AG09309 (cell line): Measurements from ENCODE around the gene ZNF521.

Experiments
- DNase-seq: peaks from one replicate; pipeline ENCODE4 v3.0.0-alpha.2; 2010; ENCODE audit warnings: low read depth
- H3K4me3 ChIP-seq: 2 replicates; pipeline ENCODE4 v1.5.1; 2011; ENCODE audit warnings: mild to moderate bottlenecking, low read depth, low read length, moderate library complexity; ENCODE audit not compliant: control insufficient read depth
- CTCF ChIP-seq: IDR thresholded peaks from 2 replicates; pipeline ENCODE4 v1.5.1; 2011; ENCODE audit warnings: mild to moderate bottlenecking, low read depth, low read length, inconsistent platforms; ENCODE audit not compliant: insufficient read depth, control insufficient read depth; ENCODE audit errors: missing control alignments

The ZNF521 gene

DNA sequence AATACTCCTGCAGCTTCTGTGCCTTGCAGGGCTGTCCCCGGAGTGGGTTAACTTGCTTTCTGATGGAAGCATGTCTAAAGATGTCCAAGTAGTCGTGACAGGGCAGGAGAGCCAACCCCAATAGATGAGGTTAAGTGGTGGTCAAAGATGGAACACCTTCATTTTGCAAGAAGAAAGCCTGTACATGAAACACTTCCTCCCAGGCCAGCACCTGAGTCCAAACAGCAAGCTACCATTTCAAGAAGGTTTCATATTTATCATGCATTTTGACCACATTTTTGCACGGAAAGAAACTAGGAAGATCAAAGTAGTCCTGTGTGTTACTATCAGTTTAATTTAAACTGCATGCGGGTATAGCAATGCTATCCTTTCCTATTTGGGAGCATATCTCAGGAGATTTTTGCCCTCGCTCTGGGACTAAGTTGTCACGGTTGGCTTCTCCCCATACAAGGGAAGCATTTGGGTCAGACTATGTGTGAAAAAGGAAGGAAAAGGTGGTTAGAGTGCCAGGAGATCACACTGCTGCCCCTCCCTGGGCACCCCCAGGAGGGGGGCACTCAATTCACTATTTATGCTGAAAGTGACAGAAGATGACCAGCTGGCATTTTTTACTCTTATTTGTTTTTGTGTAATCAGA, 187.6 kb downstream of the ZNF521 start:
- no peak overlapping the region for H3K4me3 ChIP-seq
- no peak for TF ChIP-seq CTCF
- DNase-seq: no peak

GRCh38 chr18:25153426-25153825, 198.5 kb downstream of the ZNF521 start:
- no peak for TF ChIP-seq CTCF

DNA sequence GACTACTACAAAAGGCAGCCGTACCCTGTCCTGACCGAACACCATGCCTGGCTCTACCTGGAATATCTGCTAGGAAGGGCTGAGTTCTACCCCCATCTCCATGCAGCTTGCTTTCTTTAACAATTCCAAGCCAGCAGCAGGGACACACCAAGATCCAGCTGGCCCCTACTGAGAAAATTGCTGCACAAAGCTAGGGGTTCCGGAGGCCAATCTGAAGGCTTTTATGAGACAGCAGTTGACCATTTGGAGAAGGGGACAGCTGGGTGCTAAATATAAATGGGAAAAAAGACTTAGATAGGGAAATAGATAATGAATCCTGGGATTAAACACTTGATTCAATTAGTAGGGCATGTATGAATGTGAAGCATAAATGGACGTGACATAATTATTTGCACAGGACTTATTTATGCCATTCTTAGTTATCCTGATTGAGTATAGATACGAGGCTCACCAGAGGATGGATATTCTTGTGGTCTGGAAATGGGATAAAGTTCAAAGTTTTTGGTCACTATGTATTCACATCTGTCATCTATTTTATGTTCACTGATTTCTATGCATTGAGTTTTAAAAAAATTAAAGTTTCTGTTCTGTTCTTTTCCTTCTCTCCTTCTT, 204.0 kb downstream of the ZNF521 start:
- no peak overlapping the region for H3K4me3 ChIP-seq
- DNase-seq: no peak
- no peak for TF ChIP-seq CTCF

More at GRCh38 chr18:25153426-25153825, 198.5 kb downstream of the ZNF521 start:
- H3K4me3 ChIP-seq: no peak overlapping the region
- DNase-seq: no peak

DNA sequence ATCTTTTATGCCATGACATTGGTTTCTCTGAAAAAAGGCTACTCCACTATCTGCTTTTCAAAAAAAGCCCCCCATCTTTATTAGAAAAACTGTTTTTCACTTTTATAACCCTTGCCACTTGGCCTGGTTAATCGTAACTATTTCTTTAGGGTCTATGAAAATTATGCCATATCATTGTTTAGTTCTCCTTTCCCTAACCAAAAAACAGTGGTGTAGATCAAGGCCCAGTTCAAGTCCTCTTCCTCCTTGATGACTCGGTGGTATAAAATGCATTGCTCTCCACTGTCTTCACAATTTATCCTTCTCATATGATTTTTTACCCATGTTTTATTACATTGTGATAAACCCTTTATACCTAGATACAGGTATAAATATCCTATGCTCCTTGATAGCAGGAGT, 205.5 kb downstream of the ZNF521 start:
- no peak overlapping the region for H3K4me3 ChIP-seq
- no peak for TF ChIP-seq CTCF
- no peak for DNase-seq

DNA sequence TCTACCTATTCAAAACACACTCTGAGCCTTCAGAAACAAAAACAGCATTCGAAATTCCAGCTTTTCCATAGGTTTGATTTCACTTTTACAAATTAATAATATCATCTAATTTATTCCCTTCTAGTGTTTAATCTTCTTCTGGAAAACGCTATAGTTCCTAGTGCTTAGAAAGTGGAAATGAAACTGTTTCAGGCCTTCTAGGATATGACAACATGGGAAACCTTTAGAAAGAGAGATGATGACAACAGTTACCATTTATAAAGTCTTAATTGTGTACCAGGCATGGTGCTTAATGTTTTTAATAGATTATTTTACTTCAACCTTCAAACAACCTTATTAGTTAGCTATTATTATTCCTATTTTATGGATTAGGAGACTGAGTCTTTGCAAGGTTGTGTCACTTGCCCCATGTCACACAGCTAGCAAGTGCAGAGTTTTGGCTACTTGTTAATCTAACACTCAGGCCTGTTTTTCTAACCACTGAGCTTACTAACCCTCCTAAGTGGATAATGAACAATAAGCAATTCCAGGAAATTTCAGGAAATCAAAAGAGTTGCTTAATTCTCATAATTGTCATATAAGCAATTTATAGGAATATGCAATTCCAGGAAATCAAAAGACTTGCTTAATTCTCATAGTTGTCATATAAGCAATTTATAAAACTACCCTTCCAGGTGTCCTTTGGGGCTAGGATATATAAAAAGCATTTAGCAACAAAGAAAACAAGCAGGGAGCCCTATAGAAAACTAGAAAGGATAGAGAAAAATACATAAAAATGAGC, 206.0 kb downstream of the ZNF521 start:
- no peak for DNase-seq
- TF ChIP-seq CTCF: no peak
- no peak overlapping the region for H3K4me3 ChIP-seq

DNA sequence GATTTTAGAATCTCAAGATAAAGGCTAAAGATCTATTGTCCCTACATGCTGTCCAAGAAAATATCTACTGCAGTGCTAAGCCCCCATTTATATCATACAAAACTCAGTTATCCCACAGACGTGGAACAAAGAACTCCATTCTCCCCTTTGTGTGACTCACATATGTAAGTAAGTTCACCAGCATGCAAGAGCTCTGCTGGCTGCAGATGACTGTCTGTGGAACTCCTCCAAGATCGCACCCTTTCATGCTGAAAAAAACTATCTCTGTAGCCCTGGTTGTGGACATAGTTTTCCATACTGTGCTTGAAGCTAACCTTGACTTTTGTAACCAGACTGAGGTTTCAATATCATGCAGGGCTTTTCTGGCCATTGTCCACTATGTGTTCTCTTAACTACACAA, 207.1 kb downstream of the ZNF521 start:
- no peak for TF ChIP-seq CTCF
- peak; percentile 24 for DNase-seq
- H3K4me3 ChIP-seq: no peak overlapping the region
